GM12874 (cell line): ENCODE measurements around the gene MSRB1.

ENCODE experiments used
- TF ChIP-seq, protein P1 (sequence below): IDR thresholded peaks from 2 replicates; pipeline ENCODE4 v1.5.1; 2011; ENCODE audit warnings: low read depth, mild to moderate bottlenecking, control low read depth, low read length, moderate library complexity; ENCODE audit not compliant: insufficient read depth

Gene MSRB1

DNA sequence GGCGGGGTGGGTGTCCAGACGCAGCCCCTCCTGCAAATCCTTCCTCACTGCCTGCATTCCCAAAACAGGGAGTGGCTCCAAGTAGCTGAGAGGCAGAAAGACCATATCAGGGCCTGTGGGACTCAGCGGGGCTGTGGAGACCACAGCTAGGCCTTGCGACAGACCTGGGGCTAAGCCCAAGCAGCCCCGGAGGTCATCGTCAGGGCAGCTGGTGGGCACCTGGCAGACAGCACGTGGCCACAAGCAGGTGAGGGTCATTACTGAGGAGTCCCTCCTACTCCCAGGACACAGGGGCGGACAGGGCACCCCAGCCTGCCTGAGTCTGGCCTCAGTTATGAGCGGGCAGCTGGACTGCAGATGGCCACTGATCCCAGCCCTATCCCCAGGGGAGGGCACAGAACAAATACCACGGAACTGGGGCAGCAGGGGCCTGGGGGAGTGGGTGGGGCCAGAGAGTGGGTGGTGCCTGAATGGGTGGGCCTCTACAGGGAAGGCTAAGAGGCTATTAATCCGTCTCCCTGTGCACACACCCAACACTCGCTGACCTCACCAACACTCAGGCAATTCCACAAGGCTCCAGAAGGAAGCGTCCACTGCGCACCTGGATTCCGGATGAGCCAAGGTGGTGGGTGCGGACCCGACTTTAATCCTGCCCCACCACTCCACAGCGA, 33.3 kb downstream of the MSRB1 start:
- TF ChIP-seq, protein P1, sequence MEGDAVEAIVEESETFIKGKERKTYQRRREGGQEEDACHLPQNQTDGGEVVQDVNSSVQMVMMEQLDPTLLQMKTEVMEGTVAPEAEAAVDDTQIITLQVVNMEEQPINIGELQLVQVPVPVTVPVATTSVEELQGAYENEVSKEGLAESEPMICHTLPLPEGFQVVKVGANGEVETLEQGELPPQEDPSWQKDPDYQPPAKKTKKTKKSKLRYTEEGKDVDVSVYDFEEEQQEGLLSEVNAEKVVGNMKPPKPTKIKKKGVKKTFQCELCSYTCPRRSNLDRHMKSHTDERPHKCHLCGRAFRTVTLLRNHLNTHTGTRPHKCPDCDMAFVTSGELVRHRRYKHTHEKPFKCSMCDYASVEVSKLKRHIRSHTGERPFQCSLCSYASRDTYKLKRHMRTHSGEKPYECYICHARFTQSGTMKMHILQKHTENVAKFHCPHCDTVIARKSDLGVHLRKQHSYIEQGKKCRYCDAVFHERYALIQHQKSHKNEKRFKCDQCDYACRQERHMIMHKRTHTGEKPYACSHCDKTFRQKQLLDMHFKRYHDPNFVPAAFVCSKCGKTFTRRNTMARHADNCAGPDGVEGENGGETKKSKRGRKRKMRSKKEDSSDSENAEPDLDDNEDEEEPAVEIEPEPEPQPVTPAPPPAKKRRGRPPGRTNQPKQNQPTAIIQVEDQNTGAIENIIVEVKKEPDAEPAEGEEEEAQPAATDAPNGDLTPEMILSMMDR, result no peak

DNA sequence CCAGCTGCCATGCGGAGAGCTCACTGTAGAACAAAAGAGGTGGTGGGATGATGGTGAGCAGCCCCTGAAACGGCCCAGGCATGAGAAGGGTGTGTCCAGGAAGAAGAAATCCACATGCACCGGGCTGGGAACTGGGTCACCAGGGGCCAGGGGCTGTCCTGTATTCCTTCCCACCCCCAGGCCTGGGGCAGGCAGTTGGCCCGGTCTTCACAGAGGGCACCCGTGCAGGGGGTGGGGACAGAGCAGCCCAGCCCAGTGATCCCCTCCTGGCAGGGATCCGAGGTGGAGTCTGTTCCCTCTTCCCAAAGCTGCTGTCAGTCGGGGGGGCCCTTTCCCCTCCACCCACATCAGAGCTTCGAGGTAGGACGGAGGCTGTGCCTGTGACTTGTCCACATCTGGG, 34.0 kb downstream of the MSRB1 start:
- TF ChIP-seq, protein P1, result no peak

DNA sequence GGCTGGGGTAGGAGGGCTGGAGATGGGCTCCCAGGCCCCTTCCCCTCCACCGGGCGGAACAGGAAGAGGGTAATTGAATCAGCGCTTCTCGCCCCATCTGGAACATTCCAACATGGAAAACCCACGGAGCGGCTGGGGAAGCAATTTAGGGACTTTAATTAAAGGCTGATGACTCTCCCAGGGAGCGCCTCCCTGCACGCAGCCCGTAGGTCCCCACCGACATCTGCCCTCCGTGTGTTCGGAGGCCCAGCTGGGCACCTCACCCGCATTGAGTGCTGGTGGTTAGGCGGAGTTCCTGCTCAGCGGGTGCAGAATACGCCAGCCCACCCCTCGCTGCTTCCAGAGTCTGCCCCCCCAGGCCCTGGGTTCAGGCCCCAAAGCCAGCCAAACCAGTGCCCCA, 34.8 kb downstream of the MSRB1 start:
- TF ChIP-seq, protein P1, result no peak

DNA sequence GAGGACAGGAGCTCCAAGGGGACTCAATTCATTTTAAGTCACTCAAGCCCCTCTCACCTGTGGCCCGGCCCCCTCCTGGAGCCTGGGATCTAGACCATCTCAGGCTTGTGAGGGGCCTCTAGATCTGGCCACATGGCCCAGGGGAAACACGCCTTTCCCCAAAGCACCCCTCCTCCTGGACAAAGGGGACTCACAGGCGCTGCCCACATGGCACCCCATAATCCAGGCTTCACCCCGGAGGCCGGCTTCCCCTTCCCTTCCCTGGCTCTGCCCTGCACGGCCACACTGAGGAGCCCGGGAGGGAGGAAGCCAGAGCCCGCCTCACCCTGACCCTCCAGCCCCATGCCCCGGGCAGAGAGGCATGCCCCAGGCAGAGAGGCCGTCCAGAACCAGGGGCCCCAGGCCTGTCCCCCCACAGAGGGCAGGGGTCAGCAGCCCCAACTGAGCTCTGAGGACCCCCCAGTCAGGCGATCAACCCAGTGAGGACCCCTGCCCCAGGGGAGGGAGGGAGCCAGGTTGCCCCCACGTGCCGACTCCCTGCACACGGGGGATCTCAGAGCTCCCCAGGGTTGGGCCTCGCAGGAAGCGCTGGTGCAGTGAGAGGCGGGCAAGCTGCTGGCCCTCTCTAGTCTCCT, 35.7 kb downstream of the MSRB1 start:
- TF ChIP-seq, protein P1, result no peak

DNA sequence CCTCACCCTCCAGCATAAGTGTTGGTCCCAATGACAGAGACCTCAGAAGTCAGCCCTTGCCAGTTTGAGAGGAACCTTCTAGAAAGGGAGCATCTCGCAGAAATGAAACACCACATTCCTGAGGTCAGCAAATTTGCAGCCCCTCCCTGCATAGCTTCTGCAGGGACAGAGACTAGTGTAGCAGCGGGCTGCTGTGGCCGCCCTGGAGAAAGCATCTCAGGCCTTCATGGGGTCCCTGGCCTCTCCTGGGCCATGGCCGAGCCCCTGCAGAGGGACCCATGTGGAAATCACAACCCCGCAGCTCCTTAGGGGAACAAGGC, 36.2 kb downstream of the MSRB1 start:
- TF ChIP-seq, protein P1, result no peak

DNA sequence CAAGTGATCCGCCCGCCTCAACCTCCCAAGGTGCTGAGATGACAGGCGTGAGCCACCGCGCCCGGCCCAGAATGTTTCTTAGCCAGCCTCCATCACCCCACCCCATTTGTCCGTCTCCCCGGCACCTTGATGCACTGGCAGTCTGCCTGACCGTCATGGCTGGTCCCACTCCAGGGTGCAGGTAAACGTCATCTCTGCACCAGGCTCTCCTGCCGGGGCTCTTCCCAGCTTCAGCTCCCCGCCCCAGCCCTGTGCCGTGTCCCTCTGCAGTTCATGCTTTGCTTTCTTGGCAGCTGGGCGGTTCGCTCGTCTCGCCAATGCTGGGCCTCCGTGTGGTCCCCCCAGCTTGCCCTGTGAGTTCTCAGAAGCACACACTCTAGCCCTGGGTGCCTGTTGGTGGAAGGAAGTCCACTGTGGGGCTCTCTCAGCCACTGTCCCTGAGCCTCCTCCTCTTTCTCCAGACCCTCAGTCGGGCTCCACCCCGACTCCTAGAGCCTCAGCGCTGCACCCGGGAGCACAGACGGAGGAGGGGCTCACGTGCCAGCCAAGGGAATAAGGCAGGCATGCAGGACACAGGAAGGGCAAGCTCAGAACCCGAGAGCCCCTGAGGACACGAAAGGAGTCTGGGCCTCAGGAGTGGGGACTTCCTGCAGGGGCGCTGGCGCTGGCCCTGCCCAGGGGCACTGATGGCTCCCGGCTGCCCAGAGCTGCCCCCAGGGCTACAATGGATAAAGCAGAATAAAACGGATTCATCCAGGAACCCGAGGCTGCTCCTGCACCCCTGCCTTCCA, 36.7 kb downstream of the MSRB1 start:
- TF ChIP-seq, protein P1, result no peak
